ENCODE data around the gene AAK1.

DNA sequence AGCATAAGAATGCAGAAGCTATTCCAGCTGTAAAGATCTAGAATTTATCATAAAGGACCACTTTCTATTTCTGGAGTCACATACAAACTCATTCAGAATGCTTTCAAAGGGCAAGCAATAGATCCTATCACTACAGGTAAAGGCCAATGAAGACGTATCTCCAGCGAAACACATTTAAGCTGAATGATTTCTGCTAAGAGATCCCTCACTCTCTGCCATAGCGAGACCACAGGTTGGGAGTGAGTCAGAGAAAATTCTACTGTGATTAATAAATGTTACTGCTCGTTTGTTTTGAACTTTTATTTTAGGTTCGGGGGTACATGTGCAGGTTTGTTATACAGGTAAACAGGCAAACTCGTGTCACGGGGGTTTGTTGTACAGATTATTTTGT, 133.8 kb downstream of the AAK1 start:
- TF ChIP-seq POLR2AphosphoS5 (IDR thresholded peaks at IDR 0.05) (no peak), POLR2A (IDR thresholded peaks at IDR 0.05) (no peak)
- TF ChIP-seq, protein P1, sequence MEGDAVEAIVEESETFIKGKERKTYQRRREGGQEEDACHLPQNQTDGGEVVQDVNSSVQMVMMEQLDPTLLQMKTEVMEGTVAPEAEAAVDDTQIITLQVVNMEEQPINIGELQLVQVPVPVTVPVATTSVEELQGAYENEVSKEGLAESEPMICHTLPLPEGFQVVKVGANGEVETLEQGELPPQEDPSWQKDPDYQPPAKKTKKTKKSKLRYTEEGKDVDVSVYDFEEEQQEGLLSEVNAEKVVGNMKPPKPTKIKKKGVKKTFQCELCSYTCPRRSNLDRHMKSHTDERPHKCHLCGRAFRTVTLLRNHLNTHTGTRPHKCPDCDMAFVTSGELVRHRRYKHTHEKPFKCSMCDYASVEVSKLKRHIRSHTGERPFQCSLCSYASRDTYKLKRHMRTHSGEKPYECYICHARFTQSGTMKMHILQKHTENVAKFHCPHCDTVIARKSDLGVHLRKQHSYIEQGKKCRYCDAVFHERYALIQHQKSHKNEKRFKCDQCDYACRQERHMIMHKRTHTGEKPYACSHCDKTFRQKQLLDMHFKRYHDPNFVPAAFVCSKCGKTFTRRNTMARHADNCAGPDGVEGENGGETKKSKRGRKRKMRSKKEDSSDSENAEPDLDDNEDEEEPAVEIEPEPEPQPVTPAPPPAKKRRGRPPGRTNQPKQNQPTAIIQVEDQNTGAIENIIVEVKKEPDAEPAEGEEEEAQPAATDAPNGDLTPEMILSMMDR (IDR thresholded peaks at IDR 0.05): no peak

Data from breast epithelium (tissue), 3 donors.